ENCODE results near the gene MGMT.

DNA sequence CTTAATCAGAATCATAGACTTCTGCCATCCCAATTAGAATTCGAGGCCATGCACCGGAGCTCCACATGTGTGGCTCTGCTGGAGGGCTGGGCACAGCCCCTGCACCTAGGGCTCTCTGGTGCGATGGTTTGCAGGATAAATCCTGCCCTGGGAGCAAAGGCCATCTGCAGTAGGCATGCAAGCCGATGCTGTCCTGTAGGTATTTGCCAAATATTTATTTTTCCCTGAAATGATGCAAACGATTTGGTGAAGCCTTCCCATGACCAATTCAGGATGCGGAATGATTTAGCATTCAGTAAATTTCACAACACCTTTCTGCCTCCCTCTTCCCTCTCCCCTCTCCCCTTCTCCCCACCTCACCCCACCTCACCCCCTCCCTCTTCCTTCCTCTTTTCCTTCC lies 326.4 kb downstream of the MGMT start:
- TF ChIP-seq TBP (optimal IDR thresholded peaks at IDR 0.05; ENCODE audit: low read depth, low read length): no peak
- no peak for TF ChIP-seq NCOR1 (IDR thresholded peaks at IDR 0.05)
- no peak for TF ChIP-seq POLR2A (conservative IDR thresholded peaks at IDR 0.05)
- no peak for TF ChIP-seq PCBP2 (IDR thresholded peaks at IDR 0.05; ENCODE audit: low read depth, low read length, poor library complexity, severe bottlenecking)
- TF ChIP-seq, protein P1, sequence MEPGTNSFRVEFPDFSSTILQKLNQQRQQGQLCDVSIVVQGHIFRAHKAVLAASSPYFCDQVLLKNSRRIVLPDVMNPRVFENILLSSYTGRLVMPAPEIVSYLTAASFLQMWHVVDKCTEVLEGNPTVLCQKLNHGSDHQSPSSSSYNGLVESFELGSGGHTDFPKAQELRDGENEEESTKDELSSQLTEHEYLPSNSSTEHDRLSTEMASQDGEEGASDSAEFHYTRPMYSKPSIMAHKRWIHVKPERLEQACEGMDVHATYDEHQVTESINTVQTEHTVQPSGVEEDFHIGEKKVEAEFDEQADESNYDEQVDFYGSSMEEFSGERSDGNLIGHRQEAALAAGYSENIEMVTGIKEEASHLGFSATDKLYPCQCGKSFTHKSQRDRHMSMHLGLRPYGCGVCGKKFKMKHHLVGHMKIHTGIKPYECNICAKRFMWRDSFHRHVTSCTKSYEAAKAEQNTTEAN (CRISPR knock-in tag; IDR thresholded peaks at IDR 0.05): no peak

Measured in K562 (cell line).